Fibroblast of pulmonary artery (primary cell): ENCODE results near the gene CGNL1.

Source experiments
- DNase-seq: peaks from one replicate; pipeline ENCODE4 v3.0.0-alpha.2; 2010; ENCODE audit warnings: low read depth
- H3K4me3 ChIP-seq: replicated peaks from 2 replicates; pipeline ENCODE4 v1.5.1; 2011; ENCODE audit warnings: low read depth, mild to moderate bottlenecking, control low read depth, low read length, moderate library complexity
- CTCF ChIP-seq: IDR thresholded peaks from 2 replicates; pipeline ENCODE4 v1.5.1; 2011; ENCODE audit warnings: mild to moderate bottlenecking, control low read depth, low read length, inconsistent platforms; ENCODE audit errors: missing control alignments

The CGNL1 gene

GRCh38 chr15:57561041-57561711 is 184.9 kb downstream of the CGNL1 start:
- peak; percentile 86 for DNase-seq
- H3K4me3 ChIP-seq: no peak overlapping the region
- TF ChIP-seq CTCF: peak; percentile 93

GRCh38 chr15:57562196-57562769 is 186.0 kb downstream of the CGNL1 start:
- no peak overlapping the region for H3K4me3 ChIP-seq
- TF ChIP-seq CTCF: no peak
- peak; percentile 25 for DNase-seq

GRCh38 chr15:57563416-57563815 is 187.1 kb downstream of the CGNL1 start:
- no peak for DNase-seq
- no peak overlapping the region for H3K4me3 ChIP-seq
- TF ChIP-seq CTCF: no peak

- no peak for TF ChIP-seq CTCF
- DNase-seq: peak; percentile 29
- no peak overlapping the region for H3K4me3 ChIP-seq
Observed at GRCh38 chr15:57565311-57565710, 189.0 kb downstream of the CGNL1 start.

GRCh38 chr15:57566834-57567233 is 190.5 kb downstream of the CGNL1 start:
- DNase-seq: peak; percentile 16
- no peak for TF ChIP-seq CTCF
- no peak overlapping the region for H3K4me3 ChIP-seq

- no peak overlapping the region for H3K4me3 ChIP-seq
- peak; percentile 38 for DNase-seq
- TF ChIP-seq CTCF: no peak
Observed at GRCh38 chr15:57567891-57568290, 191.6 kb downstream of the CGNL1 start.

- no peak for DNase-seq
- TF ChIP-seq CTCF: no peak
- no peak overlapping the region for H3K4me3 ChIP-seq
Observed at GRCh38 chr15:57568299-57568698, 192.0 kb downstream of the CGNL1 start.
